ENCODE results near the gene TULP4.
"Not testable (repeated sequence)": the region's sequence is repeated elsewhere in the genome, so short reads cannot be mapped to it uniquely, and the experiment has no call there.

TULP4 gene

DNA sequence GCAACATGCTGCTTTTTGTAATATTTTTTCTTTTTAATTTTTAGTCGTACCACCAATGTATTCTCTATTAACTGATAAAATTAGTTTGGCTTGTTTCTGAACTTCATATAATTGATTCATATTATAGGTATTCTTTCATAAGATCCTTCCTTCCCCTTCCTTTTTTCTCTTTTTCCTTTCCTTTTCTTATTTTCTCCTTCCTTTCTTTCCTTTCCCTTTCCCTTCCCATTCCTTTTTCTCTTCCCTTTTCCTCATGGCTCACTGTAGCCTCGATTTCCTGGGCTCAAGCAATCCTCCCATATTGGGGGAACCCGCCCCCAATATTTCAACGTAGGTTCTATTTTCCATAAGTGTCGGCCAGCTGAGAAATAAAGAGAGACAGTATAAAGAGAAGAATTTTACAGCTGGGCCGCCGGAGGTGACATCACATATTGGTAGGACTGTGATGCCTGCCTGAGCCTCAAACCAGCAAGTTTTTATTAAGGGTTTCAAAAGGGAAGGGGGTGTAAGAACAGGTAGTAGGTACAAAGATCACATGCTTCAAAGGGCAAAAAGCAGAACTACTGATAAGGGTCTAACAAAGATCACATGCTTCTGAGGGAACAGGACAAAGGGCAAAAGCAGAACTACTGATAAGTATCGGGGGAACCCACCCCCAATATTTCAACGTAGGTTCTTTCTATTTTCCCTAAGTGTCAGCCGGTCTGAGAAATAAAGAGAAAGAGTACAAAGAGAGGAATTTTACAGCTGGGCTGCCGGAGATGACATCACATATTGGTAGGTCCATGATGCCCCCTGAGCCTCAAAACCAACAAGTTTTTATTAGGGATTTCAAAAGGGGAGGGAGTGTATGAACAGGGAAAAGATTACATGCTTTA is 16.1 kb upstream of the TULP4 start:
- not testable (repeated sequence) for DNase-seq (ENCODE audit: extremely low read depth in 1 of 2, low read depth in 1 of 2)

DNA sequence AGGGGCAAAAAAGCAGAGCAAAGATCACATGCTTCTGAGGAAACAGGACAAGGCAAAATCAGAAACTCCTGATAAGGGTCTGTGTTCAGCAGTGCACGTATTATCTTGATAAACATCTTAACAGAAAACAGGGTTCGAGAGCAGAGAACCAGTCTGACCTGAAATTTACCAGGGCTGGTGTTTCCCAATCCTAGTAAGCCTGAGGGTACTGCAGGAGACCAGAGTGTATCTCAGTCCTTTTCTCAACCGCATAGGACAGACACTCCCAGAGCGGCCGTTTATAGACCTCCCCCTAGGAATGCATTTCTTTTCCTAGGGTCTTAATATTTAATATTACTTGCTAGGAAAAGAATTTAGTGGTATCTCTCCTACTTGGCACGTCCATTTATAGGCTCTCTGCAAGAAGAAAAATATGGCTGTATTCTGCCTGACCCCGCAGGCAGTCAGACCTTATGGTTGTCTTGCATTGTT is 15.4 kb upstream of the TULP4 start:
- not testable (repeated sequence) for DNase-seq (ENCODE audit: extremely low read depth in 1 of 2, low read depth in 1 of 2)

DNA sequence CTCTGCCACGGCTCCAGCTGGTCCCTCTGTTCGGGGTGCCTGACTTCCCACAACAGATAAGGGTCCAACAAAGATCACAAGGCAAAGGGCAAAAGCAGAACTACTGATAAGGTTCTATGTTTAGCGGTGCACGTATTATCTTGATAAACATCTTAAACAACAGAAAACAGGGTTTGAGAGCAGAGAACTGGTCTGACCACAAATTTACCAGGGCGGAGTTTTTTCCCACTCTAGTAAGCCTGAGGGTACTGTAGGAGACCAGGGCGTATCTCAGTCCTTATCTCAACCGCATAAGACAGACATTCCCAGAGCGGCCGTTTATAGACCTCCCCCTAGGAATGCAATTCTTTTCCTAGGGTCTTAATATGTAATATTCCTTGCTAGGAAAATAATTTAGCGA is 14.6 kb upstream of the TULP4 start:
- DNase-seq (ENCODE audit: extremely low read depth in 1 of 2, low read depth in 1 of 2): not testable (repeated sequence)

DNA sequence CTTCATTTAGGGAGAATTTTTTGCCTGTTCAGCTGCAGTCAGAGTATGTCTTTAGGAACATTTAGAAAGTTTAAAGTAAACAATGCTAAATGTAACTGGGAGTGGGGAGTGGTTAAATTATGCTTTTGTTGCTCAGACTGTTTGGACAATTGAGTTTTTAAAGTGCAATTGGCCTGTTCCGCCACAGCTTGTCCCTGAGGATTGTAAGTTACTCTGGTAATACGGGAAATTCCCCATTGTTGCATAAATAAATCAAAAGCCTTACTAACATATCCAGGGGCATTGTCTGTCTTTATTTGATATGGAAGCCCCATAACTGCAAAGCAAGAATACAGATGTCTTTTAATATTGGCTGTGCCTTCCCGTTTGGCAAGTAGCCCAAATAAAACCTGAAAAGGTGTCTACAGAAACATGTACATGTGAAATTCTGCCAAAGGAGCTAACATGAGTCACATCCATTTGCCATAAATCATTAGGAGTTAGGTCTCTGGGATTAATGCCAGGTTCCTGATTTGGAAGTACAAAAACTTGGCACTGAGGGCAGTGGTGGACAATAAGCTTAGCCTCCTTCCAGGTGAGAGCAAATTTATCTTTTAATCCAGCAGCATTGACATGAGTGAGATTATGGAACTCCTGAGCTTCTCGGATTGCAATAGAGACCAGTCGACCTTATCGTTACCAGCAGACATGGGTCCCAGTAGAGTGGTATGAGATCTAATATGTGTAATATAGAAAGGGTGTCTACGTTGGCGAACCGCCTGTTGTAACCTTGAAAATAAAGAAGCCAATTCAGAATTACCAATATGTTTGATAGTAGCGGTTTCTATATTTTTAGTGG is 11.7 kb upstream of the TULP4 start:
- not testable (repeated sequence) for DNase-seq (ENCODE audit: extremely low read depth in 1 of 2, low read depth in 1 of 2)

- not testable (repeated sequence) for DNase-seq (ENCODE audit: extremely low read depth in 1 of 2, low read depth in 1 of 2)
Observed at GRCh38 chr6:158301561-158301960, 10.7 kb upstream of the TULP4 start.

DNA sequence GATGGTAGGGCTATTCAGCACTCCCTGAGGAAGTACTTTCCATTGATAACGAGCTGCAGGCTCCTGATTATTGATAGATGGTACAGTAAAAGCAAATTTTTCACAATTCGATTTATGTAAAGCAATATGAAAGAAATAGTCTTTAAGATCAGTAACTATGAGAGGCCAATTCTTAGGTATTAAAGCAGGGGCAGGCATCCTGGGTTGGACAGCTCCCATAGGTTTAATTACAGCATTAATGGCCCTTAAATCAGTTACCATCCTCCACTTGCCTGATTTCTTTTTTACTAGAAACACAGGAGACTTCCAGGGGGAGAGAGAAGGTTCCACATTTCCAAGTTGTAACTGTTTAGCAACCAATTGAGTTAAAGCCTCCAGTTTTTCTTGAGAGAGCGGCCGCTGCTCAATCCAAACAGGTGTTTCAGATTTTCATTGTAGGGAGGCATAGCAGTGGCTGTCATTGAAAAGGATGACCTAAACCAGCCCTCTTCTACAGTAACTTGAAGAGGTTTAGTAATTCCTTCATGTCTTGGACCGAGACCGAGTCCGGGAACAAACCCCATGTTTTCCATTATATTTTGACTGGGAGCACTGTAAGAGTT is 10.0 kb upstream of the TULP4 start:
- not testable (repeated sequence) for DNase-seq (ENCODE audit: extremely low read depth in 1 of 2, low read depth in 1 of 2)

- no peak for DNase-seq (ENCODE audit: extremely low read depth in 1 of 2, low read depth in 1 of 2)
Observed at GRCh38 chr6:158303210-158303731, 9.0 kb upstream of the TULP4 start.

GRCh38 chr6:158304254-158304653 is 8.0 kb upstream of the TULP4 start:
- no peak for DNase-seq (ENCODE audit: extremely low read depth in 1 of 2, low read depth in 1 of 2)

DNA sequence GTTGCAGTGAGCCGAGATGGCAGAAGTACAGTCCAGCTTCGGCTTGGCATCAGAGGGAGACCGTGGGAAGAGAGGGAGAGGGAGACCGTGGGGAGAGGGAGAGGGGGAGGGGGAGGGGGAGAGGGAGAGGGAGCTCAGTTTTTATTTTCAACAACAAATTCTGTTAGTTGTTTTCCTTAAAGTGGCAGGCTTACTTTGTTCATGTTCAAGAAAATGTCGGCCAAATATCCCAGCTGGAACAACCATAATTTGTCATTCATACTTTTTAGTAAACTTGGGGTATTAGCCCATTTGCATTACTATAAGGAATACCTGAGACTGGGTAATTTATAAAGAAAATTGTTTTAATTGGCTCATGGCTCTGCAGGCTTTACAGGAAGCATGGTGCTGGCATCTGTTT is 2.5 kb upstream of the TULP4 start:
- no peak for DNase-seq (ENCODE audit: extremely low read depth in 1 of 2, low read depth in 1 of 2)

- DNase-seq (ENCODE audit: extremely low read depth in 1 of 2, low read depth in 1 of 2): no peak
Observed at GRCh38 chr6:158311193-158311592, 1.1 kb upstream of the TULP4 start.

GRCh38 chr6:158311626-158312025 is 639 bp upstream of the TULP4 start:
- DNase-seq (ENCODE audit: extremely low read depth in 1 of 2, low read depth in 1 of 2): no peak

DNA sequence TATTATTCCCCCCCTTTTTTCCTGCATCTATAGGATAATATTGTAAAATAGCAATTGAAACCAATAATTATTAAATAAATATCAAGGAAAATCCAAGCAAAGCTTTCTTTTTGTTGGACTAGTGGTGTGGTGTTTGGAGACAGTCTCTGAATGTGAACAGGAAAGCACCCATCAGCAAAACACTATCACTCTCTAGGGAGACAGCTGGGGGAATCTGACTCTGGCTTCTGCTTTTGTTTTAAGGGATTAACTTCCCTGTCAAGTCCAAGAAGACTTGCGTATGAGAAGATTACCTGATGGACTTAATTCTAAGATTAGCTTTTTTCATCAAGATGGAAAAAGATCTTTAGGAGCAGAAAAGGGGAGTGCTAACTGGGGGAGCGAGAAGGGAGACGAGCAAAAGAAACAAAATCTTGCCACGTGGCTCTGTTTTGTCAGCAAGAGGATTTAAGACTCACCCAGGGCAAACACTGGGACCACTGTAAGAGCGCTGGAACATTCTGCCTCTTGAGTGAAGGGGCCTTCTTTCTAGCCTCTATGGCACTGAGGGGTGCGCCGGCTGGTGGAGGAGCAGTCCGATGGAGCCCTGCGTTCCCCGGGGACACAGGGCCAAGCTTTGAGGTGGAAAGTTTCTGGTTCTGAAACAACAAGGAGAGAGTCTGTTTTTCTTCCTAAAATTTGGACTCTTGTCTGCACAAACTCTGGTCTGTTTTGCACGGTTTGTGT is 570 bp downstream of the TULP4 start:
- no peak for DNase-seq (ENCODE audit: extremely low read depth in 1 of 2, low read depth in 1 of 2)

GRCh38 chr6:158313989-158314388 is 1.7 kb downstream of the TULP4 start:
- no peak for DNase-seq (ENCODE audit: extremely low read depth in 1 of 2, low read depth in 1 of 2)

GRCh38 chr6:158314737-158315136 is 2.5 kb downstream of the TULP4 start:
- DNase-seq (ENCODE audit: extremely low read depth in 1 of 2, low read depth in 1 of 2): no peak

- no peak for DNase-seq (ENCODE audit: extremely low read depth in 1 of 2, low read depth in 1 of 2)
Observed at GRCh38 chr6:158316022-158316421, 3.8 kb downstream of the TULP4 start.

- no peak for DNase-seq (ENCODE audit: extremely low read depth in 1 of 2, low read depth in 1 of 2)
Observed at GRCh38 chr6:158321960-158322359, 9.7 kb downstream of the TULP4 start.

DNA sequence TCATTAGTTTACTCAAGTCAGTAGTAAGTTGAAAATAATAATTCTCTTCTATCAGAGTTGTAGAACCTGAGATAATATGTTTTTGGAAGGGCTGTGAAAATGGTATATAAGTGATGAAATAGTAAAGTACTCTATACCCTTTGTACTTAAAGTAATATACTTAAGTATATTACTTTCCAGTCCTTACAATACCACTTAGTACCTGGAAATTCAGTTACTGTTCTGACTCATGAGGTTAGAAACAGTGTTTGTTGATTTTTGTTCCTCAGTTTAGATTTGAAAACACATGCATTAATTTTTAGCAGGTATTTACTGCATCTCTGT is 10.1 kb downstream of the TULP4 start:
- DNase-seq (ENCODE audit: extremely low read depth in 1 of 2, low read depth in 1 of 2): no peak

- DNase-seq (ENCODE audit: extremely low read depth in 1 of 2, low read depth in 1 of 2): no peak
Observed at GRCh38 chr6:158322724-158323560, 10.7 kb downstream of the TULP4 start.

GRCh38 chr6:158323561-158323958 is 11.3 kb downstream of the TULP4 start:
- no peak for DNase-seq (ENCODE audit: extremely low read depth in 1 of 2, low read depth in 1 of 2)

- DNase-seq (ENCODE audit: extremely low read depth in 1 of 2, low read depth in 1 of 2): no peak
Observed at GRCh38 chr6:158324136-158324535, 11.9 kb downstream of the TULP4 start.
